Measurements from ENCODE around the gene ARMC10. TPM values are rescaled to one million over a fixed set of nuclear protein-coding genes. Genes with fewer than 3 reads are reported as not detected.

ARMC10 gene
- total RNA-seq, 4 donors from 2014 or later = 36.2 to 75.9 (median 57.0) TPM

DNA sequence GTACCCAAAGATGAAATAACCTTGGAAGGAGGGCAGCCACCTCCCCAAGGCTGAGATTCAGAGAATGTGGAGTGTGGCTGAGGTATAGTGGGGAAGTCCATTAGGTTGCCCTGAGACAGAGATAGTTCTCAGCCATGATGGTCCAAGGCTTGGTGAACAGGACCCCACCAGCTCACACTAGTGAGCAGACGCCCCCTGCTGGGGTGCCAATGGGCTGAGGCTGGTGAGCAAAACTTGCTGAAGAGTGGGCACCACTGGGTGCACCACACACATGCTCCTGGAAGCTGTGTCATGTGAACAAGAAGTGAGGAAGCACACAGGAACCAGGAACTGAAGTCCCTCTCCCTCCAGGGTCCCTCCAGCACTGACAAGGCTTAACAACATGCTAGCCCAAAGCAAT, 9.3 kb upstream of the ARMC10 start:
- TF ChIP-seq POLR2A (IDR thresholded peaks at IDR 0.05) (no peak), CTCF (IDR thresholded peaks at IDR 0.05) (no peak)
- intact Hi-C loops (cut with DNase I; ENCODE audit: low total_unique reads) = no loop called here
- H3K4me3 ChIP-seq (ENCODE audit: low read depth, poor library complexity, severe bottlenecking) = no peak overlapping the region
- 13 to 43% methylated on average over 1 of the region's 1 CpG for WGBS, 2 donors
- DNase-seq (ENCODE audit: low spot score in 2 of 2) = no peak

DNA sequence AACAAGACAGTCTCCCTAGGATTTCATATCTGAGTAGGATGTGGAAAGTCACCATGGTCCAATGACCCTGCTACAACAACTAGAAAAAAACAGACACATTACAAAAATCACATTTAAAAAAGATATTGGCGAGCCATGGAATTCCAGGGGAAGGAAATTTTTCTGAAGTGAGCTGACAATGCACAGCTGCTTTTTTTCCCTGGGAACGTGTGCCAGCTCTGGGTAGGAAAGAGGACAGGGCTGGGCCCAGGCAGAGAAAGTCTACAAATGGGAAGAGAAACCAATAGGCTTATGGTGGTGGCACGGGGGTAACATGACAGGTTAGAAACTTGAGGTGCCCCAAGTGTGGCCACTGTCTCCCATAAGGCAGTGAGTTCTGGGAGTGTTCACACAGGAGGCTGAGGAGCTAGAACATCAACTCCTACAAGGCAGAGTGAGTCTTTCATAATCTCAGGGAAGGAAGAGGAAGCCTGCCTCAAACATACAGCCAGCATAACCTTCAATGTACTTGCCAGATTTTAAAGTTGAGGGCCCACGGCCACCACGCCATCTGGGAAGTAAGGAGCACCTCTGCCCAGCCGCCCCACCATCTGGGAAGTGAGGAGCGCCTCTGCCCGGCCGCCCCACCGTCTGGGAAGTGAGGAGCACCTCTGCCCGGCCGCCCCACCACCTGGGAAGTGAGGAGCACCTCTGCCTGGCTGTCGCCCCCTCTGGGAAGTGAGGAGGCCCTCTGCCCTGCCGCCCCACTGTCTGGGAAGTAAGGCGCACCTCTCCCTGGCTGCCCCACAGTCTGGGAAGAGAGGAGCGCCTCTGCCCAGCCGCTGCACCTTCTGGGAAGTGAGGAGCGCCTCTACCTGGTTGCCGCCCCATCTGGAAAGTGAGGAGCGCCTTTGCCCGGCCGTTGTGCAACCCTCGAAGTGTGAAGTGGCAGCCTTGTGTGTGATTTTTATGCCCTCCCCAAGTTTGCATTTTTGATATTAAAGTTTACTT, 6.2 kb upstream of the ARMC10 start:
- no peak for TF ChIP-seq POLR2A (IDR thresholded peaks at IDR 0.05)
- no peak for TF ChIP-seq CTCF (IDR thresholded peaks at IDR 0.05)
- no peak for DNase-seq (ENCODE audit: low spot score in 2 of 2)
- intact Hi-C loops (cut with DNase I; ENCODE audit: low total_unique reads) = no loop called here
- no peak overlapping the region for H3K4me3 ChIP-seq (ENCODE audit: low read depth, poor library complexity, severe bottlenecking)
- WGBS, 2 donors = 91 to 95% methylated on average over 23 of the region's 23 CpGs

GRCh38 chr7:103071000-103071399, 3.9 kb upstream of the ARMC10 start:
- no peak overlapping the region for H3K4me3 ChIP-seq (ENCODE audit: low read depth, poor library complexity, severe bottlenecking)
- DNase-seq (ENCODE audit: low spot score in 2 of 2) = no peak
- intact Hi-C loops (cut with DNase I; ENCODE audit: low total_unique reads) = no loop called here
- TF ChIP-seq POLR2A (IDR thresholded peaks at IDR 0.05) (no peak), CTCF (IDR thresholded peaks at IDR 0.05) (no peak)
- WGBS, 2 donors = 88 to 89% methylated on average over 2 of the region's 2 CpGs

GRCh38 chr7:103073989-103074518, 886 bp upstream of the ARMC10 start:
- intact Hi-C loops (cut with DNase I; ENCODE audit: low total_unique reads) = no loop called here
- peak overlapping the region; percentile 70 for H3K4me3 ChIP-seq (ENCODE audit: low read depth, poor library complexity, severe bottlenecking)
- TF ChIP-seq POLR2A (IDR thresholded peaks at IDR 0.05) (no peak), CTCF (IDR thresholded peaks at IDR 0.05) (no peak)
- DNase-seq (ENCODE audit: low spot score in 2 of 2) = no peak
- WGBS, 2 donors = 9 to 10% methylated on average over 6 of the region's 6 CpGs

DNA sequence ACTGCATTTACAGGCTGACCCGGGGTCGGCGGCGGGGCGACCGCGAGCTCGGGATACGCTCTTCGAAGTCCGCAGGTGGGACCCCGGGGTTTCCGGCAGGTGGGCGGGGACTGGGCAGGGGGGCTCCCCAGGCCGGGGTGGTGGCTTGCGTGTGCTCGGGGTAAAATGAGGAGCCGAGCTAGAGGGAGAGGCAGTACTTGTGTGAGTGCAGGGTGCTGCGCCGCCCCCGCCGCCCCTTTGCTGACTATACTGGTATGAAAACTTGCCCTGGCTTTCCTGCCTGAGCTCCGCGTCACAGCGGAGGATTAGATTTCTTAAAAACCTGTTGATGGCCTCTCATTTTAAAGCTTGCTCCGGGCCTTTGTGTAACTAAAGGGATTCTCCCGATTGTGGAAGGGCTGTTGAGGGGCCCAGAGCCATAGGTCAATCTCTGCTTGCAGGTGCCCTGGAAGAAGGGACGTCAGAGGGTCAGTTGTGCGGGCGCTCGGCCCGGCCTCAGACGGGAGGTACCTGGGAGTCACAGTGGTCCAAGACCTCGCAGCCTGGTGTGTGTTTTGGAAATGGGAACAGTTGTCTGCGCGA, 488 bp downstream of the ARMC10 start:
- DNase-seq (ENCODE audit: low spot score in 2 of 2) = peak; percentile 42 to 87
- 0 to 1% methylated on average over 25 to 31 of the region's 36 CpGs for WGBS, 2 donors
- no peak for TF ChIP-seq CTCF (IDR thresholded peaks at IDR 0.05)
- TF ChIP-seq POLR2A (IDR thresholded peaks at IDR 0.05) = no peak
- peak overlapping the region; percentile 70 for H3K4me3 ChIP-seq (ENCODE audit: low read depth, poor library complexity, severe bottlenecking)
- intact Hi-C loops (cut with DNase I; ENCODE audit: low total_unique reads) = no loop called here

Measured in lower leg skin (tissue), 4 donors.